HG03342 (cell line): ENCODE results near the gene ERBB2.

ENCODE experiments used
- ATAC-seq: cut with Tn5 transposase; IDR thresholded peaks from one replicate; pipeline ENCODE4 v1.9.1; 2021; ENCODE audit warnings: mild to moderate bottlenecking, moderate library complexity; ENCODE audit not compliant: unreplicated experiment

ERBB2 gene

DNA sequence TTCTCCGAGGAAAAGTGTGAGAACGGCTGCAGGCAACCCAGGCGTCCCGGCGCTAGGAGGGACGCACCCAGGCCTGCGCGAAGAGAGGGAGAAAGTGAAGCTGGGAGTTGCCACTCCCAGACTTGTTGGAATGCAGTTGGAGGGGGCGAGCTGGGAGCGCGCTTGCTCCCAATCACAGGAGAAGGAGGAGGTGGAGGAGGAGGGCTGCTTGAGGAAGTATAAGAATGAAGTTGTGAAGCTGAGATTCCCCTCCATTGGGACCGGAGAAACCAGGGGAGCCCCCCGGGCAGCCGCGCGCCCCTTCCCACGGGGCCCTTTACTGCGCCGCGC lies at the start of gene ERBB2:
TSS of gene ERBB2 (plus strand) at position 247 of the 330 bp plus-strand sequence. CDS start 175 bp downstream, outside the sequence.
- ATAC-seq, result no peak

DNA sequence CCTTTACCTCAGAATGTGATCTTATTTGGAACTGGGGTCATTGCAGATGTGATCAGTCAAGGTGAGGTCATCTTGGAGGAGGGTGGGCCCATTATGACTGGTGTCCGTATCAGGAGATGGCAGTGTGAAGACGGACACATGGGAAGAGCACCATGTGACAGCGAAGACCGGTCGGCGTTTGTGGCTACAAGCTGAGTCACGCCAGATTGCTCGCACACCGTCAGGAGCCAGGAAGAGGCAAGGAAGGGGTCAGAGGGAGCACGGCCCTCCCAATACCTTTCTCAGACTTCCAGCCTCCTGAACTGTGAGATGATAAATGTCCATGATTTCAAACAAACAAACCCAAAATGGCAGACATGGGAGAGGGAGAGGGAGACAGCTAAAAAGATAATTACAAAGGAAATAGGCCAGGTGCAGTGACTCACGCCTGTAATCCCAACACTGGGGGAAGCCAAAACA lies 49.7 kb upstream of the ERBB2 start:
- ATAC-seq, result no peak

GRCh38 chr17:39651923-39652586 lies 47.8 kb upstream of the ERBB2 start:
- ATAC-seq, result no peak

DNA sequence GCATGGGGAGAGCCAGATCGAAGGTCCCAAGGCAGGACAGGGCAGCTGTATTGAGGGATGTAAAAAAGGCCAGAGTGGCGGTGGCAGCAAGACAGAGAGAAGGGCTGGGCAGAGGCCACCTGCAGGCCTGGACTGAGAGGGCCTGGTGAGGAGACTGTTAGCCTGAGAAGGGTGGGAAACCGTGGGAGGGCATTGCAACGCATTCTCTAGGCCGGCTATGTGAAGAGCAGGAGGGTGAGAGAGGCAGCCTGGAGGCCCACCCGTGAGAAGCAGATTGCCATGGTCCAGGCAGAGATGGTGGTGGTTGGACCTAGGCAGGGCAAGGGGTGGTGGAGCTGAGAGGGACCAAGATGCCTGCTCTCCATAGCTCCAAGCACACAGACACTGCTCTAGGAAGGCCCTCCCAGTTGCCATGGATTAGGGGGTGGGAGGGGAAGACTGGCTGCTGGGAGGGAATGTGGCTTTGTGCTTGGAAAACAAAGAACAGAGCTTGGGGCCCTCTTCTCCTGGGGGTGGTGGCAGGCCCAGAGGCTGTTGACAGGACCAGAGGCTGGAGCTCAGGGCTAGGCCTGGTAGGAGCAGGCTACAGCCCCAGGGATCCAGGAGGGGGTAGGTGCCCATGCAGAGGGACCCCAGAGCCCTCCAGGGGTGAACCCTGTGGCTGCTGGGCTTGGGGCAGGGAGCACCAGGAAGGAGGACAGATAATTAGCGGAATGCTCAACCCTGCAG lies 47.1 kb upstream of the ERBB2 start:
- ATAC-seq, result no peak

GRCh38 chr17:39653316-39653661 lies 46.6 kb upstream of the ERBB2 start:
- ATAC-seq, result no peak

DNA sequence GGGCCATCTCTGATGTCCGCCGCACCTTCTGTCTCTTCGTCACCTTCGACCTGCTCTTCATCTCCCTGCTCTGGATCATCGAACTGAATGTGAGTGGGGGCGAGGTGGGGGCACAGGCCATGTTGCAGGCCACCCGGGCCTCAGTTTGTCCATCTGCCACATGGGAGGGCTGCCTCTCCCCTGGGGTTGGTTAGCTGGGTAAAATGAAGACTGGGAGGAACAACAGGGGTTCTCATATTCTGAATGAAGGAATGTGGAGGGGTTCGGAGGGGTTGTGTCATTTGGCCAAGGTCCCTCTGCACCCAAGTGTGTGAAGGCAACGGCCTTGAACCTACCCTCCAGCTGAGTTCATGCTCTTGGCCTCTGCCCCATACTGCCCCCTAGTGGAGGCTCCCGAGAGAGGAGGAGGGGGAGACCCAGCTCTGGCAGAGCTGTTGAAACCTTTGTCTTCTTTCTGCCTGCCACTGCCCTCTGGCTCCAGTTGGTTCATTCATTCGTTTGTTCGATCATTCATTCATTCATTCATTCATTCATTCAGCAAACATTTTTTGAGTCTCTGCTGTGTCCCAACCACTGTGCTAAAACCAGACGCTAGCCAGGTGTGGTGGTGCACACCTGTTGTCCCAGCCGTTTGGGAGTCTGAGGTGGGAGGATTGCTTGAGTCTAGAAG lies 46.1 kb upstream of the ERBB2 start:
- no peak for ATAC-seq

- ATAC-seq, result no peak
Measured at GRCh38 chr17:39655105-39655504, 44.8 kb upstream of the ERBB2 start.

GRCh38 chr17:39658346-39658745 lies 41.5 kb upstream of the ERBB2 start:
- no peak for ATAC-seq

DNA sequence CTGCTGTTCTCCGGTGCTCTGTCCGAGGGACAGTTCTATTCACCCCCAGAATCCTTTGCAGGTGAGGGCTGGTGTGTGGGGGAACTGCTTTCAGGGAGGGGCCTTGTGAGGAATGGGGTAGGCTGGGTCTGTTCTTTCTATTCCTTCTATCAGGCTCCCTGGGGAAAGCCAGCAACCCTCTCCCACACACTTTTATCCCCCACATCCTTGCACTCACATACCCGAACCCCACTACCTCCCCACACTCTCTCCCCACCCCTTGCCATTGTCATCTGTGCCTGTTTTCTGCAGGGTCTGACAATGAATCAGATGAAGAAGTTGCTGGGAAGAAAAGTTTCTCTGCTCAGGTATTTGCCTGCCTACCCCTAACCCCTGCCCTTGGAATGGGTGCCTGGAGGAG lies 41.1 kb upstream of the ERBB2 start:
- ATAC-seq, result no peak

- no peak for ATAC-seq
Measured at GRCh38 chr17:39659279-39660010, 40.4 kb upstream of the ERBB2 start.

DNA sequence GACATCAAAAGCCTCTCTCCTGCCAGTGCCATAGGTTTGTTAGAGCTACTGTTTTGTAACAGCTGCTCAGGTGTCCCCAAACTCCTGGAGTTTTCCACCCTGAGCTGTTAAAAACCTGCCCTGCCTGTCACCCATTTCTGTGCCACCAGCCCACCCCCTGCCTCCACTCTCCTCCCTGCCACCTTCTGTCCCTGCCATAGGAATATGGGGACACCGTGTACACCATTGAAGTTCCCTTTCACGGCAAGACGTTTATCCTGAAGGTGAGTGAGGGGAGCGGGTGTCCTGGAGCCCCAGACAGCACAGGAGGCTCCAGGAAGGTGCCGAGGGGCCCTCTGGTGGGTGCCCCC lies 39.9 kb upstream of the ERBB2 start:
- no peak for ATAC-seq

DNA sequence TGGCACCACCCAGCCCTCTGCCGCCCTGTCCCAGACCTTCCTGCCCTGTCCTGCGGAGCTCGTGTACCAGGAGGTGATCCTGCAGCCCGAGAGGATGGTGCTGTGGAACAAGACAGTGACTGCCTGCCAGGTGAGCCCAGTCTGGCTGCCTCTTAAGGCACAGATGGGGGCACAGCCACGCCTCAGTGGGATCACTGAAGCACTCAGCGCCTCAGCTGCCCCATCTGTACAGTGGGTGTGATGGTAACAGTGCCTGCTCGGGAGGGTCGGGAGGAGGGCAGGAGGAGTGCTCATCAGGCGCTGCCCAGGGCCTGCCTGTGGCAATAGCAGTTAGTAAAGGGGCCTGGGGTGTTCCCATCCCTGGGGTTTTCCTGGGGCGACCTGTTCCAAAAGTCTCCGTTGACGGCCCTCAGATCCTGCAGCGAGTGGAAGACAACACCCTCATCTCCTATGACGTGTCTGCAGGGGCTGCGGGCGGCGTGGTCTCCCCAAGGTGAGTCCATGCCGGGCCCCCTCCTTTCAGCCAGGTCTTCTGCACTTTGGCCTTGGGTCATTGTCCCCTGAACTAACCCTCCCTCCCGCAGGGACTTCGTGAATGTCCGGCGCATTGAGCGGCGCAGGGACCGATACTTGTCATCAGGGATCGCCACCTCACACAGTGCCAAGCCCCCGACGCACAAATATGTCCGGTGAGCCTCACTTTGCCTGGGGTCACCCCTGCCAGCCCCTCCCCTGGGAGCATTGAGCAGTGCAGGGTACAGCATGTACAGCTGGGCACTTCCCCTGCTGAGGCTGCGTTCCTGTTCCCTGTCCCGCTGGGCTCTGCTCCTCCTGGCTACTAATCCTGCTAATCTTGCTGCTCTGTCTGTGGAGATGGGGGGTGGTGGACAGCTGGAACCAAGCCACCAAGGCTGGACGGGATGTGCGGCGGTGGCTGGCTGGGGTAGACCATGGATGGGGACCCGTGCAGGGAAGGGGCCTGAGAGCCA lies 39.2 kb upstream of the ERBB2 start:
- ATAC-seq, result no peak

DNA sequence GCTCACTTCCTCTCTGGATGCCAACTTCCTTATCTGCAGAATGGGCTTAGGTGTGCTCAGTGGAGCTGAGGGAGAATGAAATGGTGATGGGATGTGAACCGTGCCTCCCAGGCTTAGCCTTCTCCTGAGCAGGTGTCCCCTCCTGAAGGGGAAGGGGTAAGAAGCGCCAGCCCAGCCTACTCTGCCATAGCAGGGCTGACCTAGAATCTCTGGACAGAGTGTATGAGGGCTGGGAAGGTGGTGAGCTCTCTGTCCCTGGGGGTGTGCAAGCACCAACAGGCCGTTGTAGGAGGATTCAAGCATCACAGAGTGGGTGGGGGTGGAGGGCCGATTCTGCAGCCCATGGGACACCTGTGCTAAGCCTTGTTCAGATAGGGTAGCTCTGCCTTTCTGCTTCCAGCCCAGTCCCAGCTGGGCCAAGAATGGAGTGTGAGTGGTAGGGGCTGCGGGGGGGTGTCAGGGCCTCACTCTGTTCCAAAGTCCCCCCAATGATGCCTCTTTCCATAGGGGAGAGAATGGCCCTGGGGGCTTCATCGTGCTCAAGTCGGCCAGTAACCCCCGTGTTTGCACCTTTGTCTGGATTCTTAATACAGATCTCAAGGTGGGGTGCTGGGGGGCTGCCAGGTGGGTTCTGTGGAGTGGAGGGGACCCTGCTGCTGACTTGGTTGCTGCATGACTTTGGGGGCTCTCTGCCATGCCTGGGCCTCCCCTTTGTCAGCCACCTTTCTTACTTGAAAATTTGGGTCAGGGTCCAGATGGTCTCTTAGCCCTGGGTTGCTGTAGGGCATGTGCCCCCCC lies 37.9 kb upstream of the ERBB2 start:
- ATAC-seq, result no peak

- ATAC-seq, result no peak
Measured at GRCh38 chr17:39662551-39663339, 37.1 kb upstream of the ERBB2 start.

DNA sequence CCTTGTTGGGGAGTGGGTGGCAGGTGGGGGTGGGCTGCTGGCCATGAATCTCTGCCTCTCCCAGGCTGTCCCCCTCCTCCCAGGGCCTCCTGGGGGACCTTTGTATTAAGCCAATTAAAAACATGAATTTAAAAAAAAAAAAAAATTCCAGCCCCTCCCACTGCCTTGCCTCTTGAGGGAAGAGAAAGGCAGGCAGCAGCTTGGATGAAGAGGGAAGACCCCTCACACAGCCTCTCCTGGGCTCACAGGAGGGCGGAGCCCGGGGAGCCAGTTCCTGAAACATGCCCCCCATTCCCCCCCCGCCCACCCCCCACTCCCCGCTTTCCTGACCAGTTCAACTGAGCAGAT lies 36.5 kb upstream of the ERBB2 start:
- ATAC-seq, result no peak

DNA sequence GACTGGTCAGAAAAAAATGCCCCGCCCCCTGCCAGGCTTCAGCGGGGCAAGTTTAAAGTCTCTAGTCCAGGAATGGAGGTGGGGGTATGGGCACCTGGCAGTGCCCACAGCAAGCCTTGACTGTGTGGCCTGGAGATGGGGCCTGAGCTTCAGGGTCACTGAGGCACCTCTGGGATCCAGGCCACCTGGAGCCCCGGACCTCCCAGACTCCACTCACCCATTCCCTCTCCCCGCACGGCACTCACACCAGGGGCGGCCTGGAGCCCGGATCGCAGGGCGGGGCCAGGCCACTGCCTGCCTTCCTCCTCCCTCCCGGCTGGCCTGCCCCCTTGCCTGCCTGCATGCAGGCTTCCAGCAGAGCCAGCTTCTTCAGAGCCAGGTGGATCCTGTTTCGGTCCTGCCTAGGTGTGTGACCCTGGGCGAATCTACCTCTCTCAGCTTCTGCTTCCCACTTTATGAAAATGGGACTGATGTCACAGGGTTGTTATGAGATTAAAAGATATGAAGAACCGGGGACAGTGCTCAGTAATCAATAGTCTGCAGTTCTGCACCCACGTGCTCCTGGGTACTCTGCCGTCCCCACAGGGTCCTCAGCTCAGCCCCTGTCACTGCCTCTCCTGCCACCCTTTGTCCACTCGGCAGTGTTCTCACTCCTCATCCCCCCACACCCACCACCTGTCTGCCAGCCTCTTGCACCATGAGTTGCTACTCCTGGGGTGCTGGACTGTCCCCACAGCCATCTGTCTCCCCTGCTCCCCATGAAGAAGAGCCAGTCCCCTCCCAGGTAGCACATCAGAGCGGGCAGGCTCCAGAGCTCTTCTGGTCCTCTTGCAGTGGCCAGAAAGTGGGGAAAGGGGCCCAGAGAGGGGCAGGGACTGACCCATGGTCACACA lies 35.9 kb upstream of the ERBB2 start:
- no peak for ATAC-seq

GRCh38 chr17:39664581-39665561 lies 35.0 kb upstream of the ERBB2 start, which contains the start of gene TCAP:
TCAP (plus strand) TSS chr17:39665349; CDS start chr17:39665360, 11 bp downstream.
- no peak for ATAC-seq
